Measurements from ENCODE around the gene ATAD3C. TPM values are rescaled to one million over a fixed set of nuclear protein-coding genes. Genes with fewer than 3 reads are reported as not detected.

The ATAD3C gene
- polyA plus RNA-seq, 1 donor (not counting 4 experiments of a cell fraction or from before 2014, with no cell fraction given): 0.39 TPM

DNA sequence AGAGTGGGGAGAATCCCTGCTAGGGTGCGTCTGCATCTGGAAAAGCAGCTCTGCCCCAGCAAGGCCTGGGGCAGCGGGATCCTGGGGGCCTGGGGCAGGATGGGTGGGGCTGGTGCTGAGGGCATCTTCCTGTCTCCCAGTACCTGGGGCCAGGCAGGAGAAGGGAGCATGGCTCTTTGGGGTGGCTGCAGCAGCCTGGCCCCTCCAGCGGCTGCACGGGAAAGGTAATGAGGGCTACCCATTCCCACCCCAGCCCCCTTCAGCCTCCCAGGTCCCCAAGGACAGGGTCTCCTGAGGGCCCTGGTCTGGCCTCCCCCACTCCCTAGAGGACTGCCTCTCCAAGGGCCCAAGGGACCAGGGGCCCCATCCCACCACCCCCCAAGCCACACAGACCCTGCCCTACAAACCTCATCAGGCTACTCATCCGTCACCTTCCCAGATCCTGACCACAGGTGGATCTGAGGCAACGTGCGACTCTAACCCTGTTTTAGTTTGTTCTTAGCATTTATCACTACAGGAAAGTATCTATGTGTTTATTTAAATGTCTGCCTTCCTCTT is 27.5 kb upstream of the ATAD3C start:
- no peaks in the 10 kb centered on the region for H3K36me3 ChIP-seq (ENCODE audit: control insufficient read depth in 2 of 2, extremely low read depth in 1 of 2, insufficient read depth in 2 of 2, low read length in 2 of 2)
- no peak overlapping the region for H3K9ac ChIP-seq (ENCODE audit: control insufficient read depth, extremely low read depth, insufficient read depth, low read length)
- no peak overlapping the region for H2AFZ ChIP-seq (ENCODE audit: control insufficient read depth, low read length)
- no peak overlapping the region for H3K4me3 ChIP-seq (ENCODE audit: control insufficient read depth in 2 of 3, extremely low read depth in 1 of 3, insufficient read depth in 2 of 3, low read depth in 1 of 3, low read length in 3 of 3)
- H3K9me3 ChIP-seq (ENCODE audit: control insufficient read depth, low read depth, low read length): no peaks in the 10 kb centered on the region
- no peaks in the 10 kb centered on the region for H3K79me2 ChIP-seq (ENCODE audit: control insufficient read depth, insufficient read depth, low read length)
- H3K27ac ChIP-seq (ENCODE audit: control insufficient read depth, insufficient read depth, low read length): no peak overlapping the region
- no peaks in the 10 kb centered on the region for H3K27me3 ChIP-seq (ENCODE audit: control insufficient read depth, extremely low read depth, insufficient read depth, low read length)
- dilution Hi-C loops (cut with MboI; ENCODE audit: extremely low pct_ligation_motif_present, low sequenced_read_pairs): no loop called here
- DNase-seq (ENCODE audit: low read depth, low spot score): no peak
- H3K4me2 ChIP-seq (ENCODE audit: control insufficient read depth, extremely low read depth, insufficient read depth, low read depth, low read length): peak overlapping the region; percentile 3
- peaks cover 34% of the 10 kb centered on the region for H3K4me1 ChIP-seq (ENCODE audit: control insufficient read depth, extremely low read depth, insufficient read depth, low read length)
- H4K20me1 ChIP-seq (ENCODE audit: control insufficient read depth, extremely low read depth, insufficient read depth, low read length): no peaks in the 10 kb centered on the region
- FAIRE-seq: no peak
- H3K9me1 ChIP-seq (ENCODE audit: control insufficient read depth, extremely low read depth, insufficient read depth, low read length): no peaks in the 10 kb centered on the region
- no peak for TF ChIP-seq EZH2 (IDR thresholded peaks at IDR 0.05; ENCODE audit: low read length)
- TF ChIP-seq, protein P1, sequence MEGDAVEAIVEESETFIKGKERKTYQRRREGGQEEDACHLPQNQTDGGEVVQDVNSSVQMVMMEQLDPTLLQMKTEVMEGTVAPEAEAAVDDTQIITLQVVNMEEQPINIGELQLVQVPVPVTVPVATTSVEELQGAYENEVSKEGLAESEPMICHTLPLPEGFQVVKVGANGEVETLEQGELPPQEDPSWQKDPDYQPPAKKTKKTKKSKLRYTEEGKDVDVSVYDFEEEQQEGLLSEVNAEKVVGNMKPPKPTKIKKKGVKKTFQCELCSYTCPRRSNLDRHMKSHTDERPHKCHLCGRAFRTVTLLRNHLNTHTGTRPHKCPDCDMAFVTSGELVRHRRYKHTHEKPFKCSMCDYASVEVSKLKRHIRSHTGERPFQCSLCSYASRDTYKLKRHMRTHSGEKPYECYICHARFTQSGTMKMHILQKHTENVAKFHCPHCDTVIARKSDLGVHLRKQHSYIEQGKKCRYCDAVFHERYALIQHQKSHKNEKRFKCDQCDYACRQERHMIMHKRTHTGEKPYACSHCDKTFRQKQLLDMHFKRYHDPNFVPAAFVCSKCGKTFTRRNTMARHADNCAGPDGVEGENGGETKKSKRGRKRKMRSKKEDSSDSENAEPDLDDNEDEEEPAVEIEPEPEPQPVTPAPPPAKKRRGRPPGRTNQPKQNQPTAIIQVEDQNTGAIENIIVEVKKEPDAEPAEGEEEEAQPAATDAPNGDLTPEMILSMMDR (optimal IDR thresholded peaks at IDR 0.05 in 1 of 3, IDR thresholded peaks at IDR 0.05 in 1 of 3, conservative IDR thresholded peaks at IDR 0.05 in 1 of 3; ENCODE audit: extremely low read depth in 1 of 3, insufficient read depth in 2 of 3, low read length in 3 of 3): no peak

DNA sequence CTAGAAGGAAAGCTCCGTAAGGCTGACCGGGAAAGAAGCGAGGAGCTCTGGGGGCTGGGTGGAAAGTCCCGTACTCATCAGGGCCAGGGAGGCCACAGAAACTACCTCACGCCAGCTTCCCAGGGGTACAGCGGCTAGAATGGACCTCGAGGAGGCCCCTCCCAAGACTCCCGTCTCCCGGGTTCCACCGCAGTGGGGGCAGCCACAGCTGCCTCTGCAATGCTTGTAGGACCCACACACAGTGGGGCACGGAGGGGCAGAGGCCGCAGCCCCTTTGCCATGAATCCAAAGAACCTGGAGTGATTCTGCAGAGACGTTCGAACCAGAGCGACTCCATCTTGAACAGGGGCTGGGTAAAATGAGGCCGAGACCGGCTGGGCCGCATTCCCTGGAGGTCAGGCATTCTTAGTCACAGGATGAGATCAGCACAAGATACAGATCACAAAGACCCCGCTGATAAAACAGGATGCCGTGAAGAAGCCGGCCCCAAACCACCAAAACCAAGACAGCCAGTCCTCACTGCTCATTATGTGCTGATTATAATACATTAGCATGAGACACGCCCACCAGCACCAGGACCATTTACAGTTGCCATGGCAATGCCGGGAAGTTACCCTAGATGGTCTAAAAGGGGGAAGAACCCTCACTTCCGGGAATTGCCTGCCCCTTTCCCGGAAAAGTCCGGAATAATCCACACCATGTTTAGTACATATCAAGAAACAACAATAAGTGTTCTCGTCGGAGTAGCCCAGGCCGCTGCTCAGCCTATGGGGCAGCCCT is 26.8 kb upstream of the ATAD3C start:
- Histone ChIP-seq H3K4me3 (ENCODE audit: control insufficient read depth in 2 of 3, extremely low read depth in 1 of 3, insufficient read depth in 2 of 3, low read depth in 1 of 3, low read length in 3 of 3) (no peak overlapping the region), H3K4me1 (ENCODE audit: control insufficient read depth, extremely low read depth, insufficient read depth, low read length) (peaks cover 34% of the 10 kb centered on the region), H3K36me3 (ENCODE audit: control insufficient read depth in 2 of 2, extremely low read depth in 1 of 2, insufficient read depth in 2 of 2, low read length in 2 of 2) (no peaks in the 10 kb centered on the region), H3K27ac (ENCODE audit: control insufficient read depth, insufficient read depth, low read length) (no peak overlapping the region), H3K9me3 (ENCODE audit: control insufficient read depth, low read depth, low read length) (no peaks in the 10 kb centered on the region), H3K27me3 (ENCODE audit: control insufficient read depth, extremely low read depth, insufficient read depth, low read length) (no peaks in the 10 kb centered on the region), H3K9me1 (ENCODE audit: control insufficient read depth, extremely low read depth, insufficient read depth, low read length) (no peaks in the 10 kb centered on the region), H3K9ac (ENCODE audit: control insufficient read depth, extremely low read depth, insufficient read depth, low read length) (no peak overlapping the region), H3K4me2 (ENCODE audit: control insufficient read depth, extremely low read depth, insufficient read depth, low read depth, low read length) (peak overlapping the region; percentile 3), H2AFZ (ENCODE audit: control insufficient read depth, low read length) (no peak overlapping the region), H4K20me1 (ENCODE audit: control insufficient read depth, extremely low read depth, insufficient read depth, low read length) (no peaks in the 10 kb centered on the region), H3K79me2 (ENCODE audit: control insufficient read depth, insufficient read depth, low read length) (no peaks in the 10 kb centered on the region)
- FAIRE-seq (peak; percentile 43), DNase-seq (ENCODE audit: low read depth, low spot score) (no peak)
- no peak for TF ChIP-seq EZH2 (IDR thresholded peaks at IDR 0.05; ENCODE audit: low read length)
- TF ChIP-seq, protein P1 (optimal IDR thresholded peaks at IDR 0.05 in 1 of 3, IDR thresholded peaks at IDR 0.05 in 1 of 3, conservative IDR thresholded peaks at IDR 0.05 in 1 of 3; ENCODE audit: extremely low read depth in 1 of 3, insufficient read depth in 2 of 3, low read length in 3 of 3): no peak
- dilution Hi-C loops (cut with MboI; ENCODE audit: extremely low pct_ligation_motif_present, low sequenced_read_pairs): no loop called here
